ENCODE results near the gene STK16. TPM values are rescaled to one million over a fixed set of nuclear protein-coding genes. Genes with fewer than 3 reads are reported as not detected.

Gene STK16
- total and polyA plus RNA-seq, 2 experiments from 2014 or later: 7.7 to 35.6 TPM

GRCh38 chr2:219289537-219290361 lies 44.5 kb downstream of the STK16 start:
- DNase-seq (ENCODE audit: low spot score): peak; percentile 72
- Histone ChIP-seq H3K27me3 (no peaks in the 10 kb centered on the region), H3K27ac (peak overlapping the region; percentile 29), H3K9me2 (replicated peaks; ENCODE audit: insufficient read depth) (no peaks in the 10 kb centered on the region), H2AFZ (no peak overlapping the region), H3K4me1 (ENCODE audit: insufficient read depth) (no peaks in the 10 kb centered on the region), H4K20me1 (ENCODE audit: insufficient read depth, poor library complexity, severe bottlenecking) (no peaks in the 10 kb centered on the region), H3K4me2 (no peak overlapping the region), H3K36me3 (replicated peaks; ENCODE audit: insufficient read depth, low read depth) (no peaks in the 10 kb centered on the region), H3K9me3 (ENCODE audit: low read depth) (no peaks in the 10 kb centered on the region), H3K4me3 (no peak overlapping the region), H3K79me2 (no peaks in the 10 kb centered on the region)
- no peak for TF ChIP-seq EZH2 (IDR thresholded peaks at IDR 0.05; ENCODE audit: borderline replicate concordance)
- no peak for TF ChIP-seq CTCF (IDR thresholded peaks at IDR 0.05; ENCODE audit: poor library complexity)
- no peak for TF ChIP-seq EZH2phosphoT487 (IDR thresholded peaks at IDR 0.05; ENCODE audit: low read depth, severe bottlenecking, unreplicated experiment)
- 76% methylated on average over 16 of the region's 16 CpGs for WGBS (ENCODE audit: low lambda C conversion rate, missing lambda C conversion rate)

- H3K4me1 ChIP-seq (ENCODE audit: insufficient read depth): no peaks in the 10 kb centered on the region
- H3K27ac ChIP-seq: no peak overlapping the region
- H3K36me3 ChIP-seq (replicated peaks; ENCODE audit: insufficient read depth, low read depth): no peaks in the 10 kb centered on the region
- H3K27me3 ChIP-seq: no peaks in the 10 kb centered on the region
- 85% methylated on average over 16 of the region's 16 CpGs for WGBS (ENCODE audit: low lambda C conversion rate, missing lambda C conversion rate)
- H2AFZ ChIP-seq: no peak overlapping the region
- H3K4me3 ChIP-seq: no peak overlapping the region
- no peaks in the 10 kb centered on the region for H3K9me3 ChIP-seq (ENCODE audit: low read depth)
- no peaks in the 10 kb centered on the region for H3K79me2 ChIP-seq
- no peak for TF ChIP-seq EZH2phosphoT487 (IDR thresholded peaks at IDR 0.05; ENCODE audit: low read depth, severe bottlenecking, unreplicated experiment)
- H3K4me2 ChIP-seq: no peak overlapping the region
- no peak for DNase-seq (ENCODE audit: low spot score)
- no peaks in the 10 kb centered on the region for H3K9me2 ChIP-seq (replicated peaks; ENCODE audit: insufficient read depth)
- H4K20me1 ChIP-seq (ENCODE audit: insufficient read depth, poor library complexity, severe bottlenecking): no peaks in the 10 kb centered on the region
These were observed 45.3 kb downstream of the STK16 start for GRCh38 chr2:219290381-219291171.

GRCh38 chr2:219291394-219291793 lies 46.1 kb downstream of the STK16 start:
- Histone ChIP-seq H3K4me2 (no peak overlapping the region), H3K4me3 (no peak overlapping the region), H3K9me3 (ENCODE audit: low read depth) (no peaks in the 10 kb centered on the region), H3K27me3 (no peaks in the 10 kb centered on the region), H2AFZ (no peak overlapping the region), H3K36me3 (replicated peaks; ENCODE audit: insufficient read depth, low read depth) (no peaks in the 10 kb centered on the region), H3K9me2 (replicated peaks; ENCODE audit: insufficient read depth) (no peaks in the 10 kb centered on the region), H3K27ac (no peak overlapping the region), H3K79me2 (no peaks in the 10 kb centered on the region), H3K4me1 (ENCODE audit: insufficient read depth) (no peaks in the 10 kb centered on the region), H4K20me1 (ENCODE audit: insufficient read depth, poor library complexity, severe bottlenecking) (no peaks in the 10 kb centered on the region)
- TF ChIP-seq EZH2phosphoT487 (IDR thresholded peaks at IDR 0.05; ENCODE audit: low read depth, severe bottlenecking, unreplicated experiment): no peak
- no peak for TF ChIP-seq CTCF (IDR thresholded peaks at IDR 0.05; ENCODE audit: poor library complexity)
- TF ChIP-seq EZH2 (IDR thresholded peaks at IDR 0.05; ENCODE audit: borderline replicate concordance): no peak
- DNase-seq (ENCODE audit: low spot score): no peak
- WGBS (ENCODE audit: low lambda C conversion rate, missing lambda C conversion rate): 83% methylated on average over 7 of the region's 7 CpGs

Data from hepatocyte (in vitro differentiated cells).